ENCODE data around the gene PNPLA2. TPM values are rescaled to one million over a fixed set of nuclear protein-coding genes. Genes with fewer than 3 reads are reported as not detected.

The PNPLA2 gene
- total RNA-seq, 1 donor from 2014 or later = 346 TPM

GRCh38 chr11:862081-862661, 43.5 kb downstream of the PNPLA2 start:
- no peak for DNase-seq
- no peak for ATAC-seq (ENCODE audit: poor library complexity)

DNA sequence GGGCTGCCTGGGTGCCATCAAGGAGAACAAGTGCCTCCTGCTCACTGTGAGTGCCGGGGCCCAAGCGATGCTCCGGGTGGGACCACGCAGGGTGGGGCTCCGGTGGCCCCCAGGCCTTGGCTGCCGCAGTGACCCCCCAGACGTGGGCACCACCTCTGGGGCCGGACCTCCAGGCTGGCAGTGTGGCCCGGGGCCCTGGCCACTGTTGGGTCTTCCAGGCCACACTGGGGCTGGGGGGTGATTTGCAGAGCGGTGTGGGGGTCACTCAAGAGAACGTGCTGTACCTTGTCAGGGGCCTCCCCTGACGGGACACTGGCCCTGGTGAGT, 43.9 kb downstream of the PNPLA2 start:
- no peak for DNase-seq
- intact Hi-C loops (cut with DNase I) = no loop called here

More at GRCh38 chr11:862081-862661, 43.5 kb downstream of the PNPLA2 start:
- intact Hi-C loops (cut with DNase I) = no loop called here

DNA sequence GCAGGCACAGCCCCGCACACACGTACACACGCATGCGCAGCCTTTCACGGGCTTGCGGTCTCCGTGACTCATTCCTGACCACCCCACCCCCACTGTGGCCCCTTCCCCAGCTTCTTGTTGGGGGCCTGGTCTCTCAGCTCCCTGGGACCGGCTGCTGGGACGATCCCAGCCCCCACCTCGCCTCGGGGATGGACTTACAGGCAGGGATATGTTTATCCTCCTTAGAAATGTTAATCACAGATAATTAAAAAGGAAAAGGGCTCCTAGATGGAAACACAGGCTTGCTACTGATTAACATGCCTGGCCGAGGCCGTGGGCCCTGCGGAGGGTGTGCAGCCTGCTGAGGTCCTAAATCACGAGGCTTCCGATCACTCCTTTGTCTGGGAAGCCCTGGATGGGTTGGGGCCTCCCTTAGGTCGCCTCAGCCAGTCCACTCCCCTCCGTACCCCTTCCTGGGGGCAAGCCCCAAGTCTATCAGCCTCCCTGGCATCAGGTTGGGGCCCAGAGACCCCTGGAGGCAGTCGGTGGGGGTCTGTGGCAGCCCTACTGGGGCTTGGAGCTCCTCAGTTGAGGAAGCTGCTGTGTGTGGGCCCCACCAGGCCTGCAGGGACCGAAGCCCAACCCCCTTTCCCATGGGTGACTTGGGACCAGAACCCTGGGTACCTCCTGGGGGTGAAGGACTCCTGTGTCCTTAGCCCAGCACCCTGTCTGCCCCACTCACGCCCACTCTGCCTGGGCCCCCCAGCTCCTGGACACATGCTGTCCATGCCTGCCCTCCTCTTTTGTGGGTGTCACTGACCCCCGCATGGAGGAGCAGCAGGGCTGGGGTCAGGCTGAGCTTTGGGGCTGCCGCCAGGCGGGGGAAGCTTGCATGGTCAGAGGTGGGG, 44.6 kb downstream of the PNPLA2 start:
- intact Hi-C loops (cut with DNase I) = no loop called here
- ATAC-seq (ENCODE audit: poor library complexity) = no peak
- DNase-seq = no peak

More for the DNA sequence above, 43.9 kb downstream of the PNPLA2 start:
- no peak for ATAC-seq (ENCODE audit: poor library complexity)

DNA sequence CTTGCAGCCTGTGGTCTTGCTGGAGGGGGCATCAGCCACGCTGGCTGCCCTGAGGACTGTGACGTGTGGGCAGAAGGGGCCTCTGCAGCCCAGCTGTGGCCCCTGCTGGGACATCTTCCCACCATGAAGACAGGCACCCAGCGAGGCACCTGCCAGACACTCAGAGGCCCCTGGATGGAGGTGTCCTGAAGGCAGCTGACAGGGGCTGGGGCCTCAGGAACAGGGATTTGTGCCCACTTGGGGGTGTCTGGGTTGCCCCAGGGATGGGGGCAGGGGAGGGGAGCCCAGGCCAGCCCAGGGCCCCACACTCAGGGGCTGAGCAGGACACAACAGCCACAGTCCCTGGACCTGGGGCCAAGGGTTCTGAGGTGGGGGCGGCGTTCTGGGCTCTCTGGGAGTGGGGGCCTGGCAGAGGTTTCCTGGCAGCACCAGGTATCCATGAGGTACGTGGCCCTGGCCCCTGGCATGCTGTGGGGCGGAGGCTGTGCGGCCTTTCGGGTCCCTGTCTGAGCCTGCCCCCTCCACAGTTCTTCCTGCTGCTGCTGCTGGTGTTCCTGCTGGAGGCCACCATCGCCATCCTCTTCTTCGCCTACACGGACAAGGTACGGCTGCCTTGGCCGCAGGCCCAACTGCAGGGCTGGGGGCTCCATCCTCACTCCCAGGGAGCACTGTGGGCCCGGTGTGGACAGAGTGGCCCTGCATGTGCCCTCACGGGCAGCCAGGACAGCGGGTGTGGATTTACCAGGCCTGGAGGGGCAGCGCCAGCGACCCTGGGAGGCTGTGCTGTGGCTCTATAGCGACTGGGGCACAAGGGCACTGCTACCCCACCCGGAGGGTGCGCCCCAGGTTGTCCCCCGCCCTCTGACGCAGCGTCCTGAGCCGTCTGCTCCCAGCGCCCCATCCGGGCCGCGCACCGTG, 45.5 kb downstream of the PNPLA2 start:
- intact Hi-C loops (cut with DNase I) = no loop called here
- DNase-seq = no peak
- ATAC-seq (ENCODE audit: poor library complexity) = no peak

GRCh38 chr11:864898-865297, 46.2 kb downstream of the PNPLA2 start:
- ATAC-seq (ENCODE audit: poor library complexity) = no peak
- intact Hi-C loops (cut with DNase I) = no loop called here
- no peak for DNase-seq

- DNase-seq = no peak
- ATAC-seq (ENCODE audit: poor library complexity) = no peak
- intact Hi-C loops (cut with DNase I) = no loop called here
Observed at GRCh38 chr11:865462-866430, 47.0 kb downstream of the PNPLA2 start.

DNA sequence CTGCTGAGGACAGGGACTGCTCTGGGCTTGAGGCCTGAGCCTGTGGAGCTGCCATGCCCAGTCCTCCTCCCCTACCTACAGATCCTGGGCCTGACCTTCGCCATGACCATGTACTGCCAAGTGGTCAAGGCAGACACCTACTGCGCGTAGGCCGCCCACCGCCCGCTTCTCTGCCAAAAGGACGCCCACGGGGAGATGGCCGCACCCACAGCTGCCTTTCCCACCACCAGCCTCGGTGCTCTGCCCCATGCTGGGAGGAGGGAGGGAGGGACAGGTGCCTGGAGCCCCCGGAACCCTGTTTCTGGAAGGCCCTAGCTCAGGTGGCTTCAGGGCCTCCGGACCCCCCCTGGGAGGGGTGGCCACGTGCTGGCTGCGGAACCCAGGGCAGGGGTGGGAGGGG, 47.8 kb downstream of the PNPLA2 start:
- DNase-seq (no peak), ATAC-seq (ENCODE audit: poor library complexity) (no peak)
- intact Hi-C loops (cut with DNase I) = no loop called here

- DNase-seq (no peak), ATAC-seq (ENCODE audit: poor library complexity) (no peak)
- intact Hi-C loops (cut with DNase I) = no loop called here
Observed at GRCh38 chr11:867856-868358, 49.2 kb downstream of the PNPLA2 start.

DNA sequence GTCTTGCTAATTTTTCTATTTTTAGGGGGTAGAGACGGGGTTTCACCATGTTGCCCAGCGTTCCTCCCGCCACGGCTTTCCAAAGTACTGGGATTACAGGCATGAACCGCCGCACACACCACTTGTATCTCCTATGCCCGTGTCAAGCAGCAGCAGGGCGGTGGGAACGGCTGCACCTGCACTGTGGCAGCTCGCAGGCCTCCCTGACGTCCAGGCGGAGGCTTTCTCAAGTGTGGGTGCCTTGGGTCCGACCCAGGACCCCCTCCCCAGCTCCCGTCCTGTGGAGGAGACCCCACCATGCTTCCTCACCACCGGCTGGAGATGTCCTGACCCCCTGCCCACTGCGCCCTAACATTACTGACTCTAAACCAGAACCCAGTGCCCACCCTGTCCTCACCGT, 49.7 kb downstream of the PNPLA2 start:
- DNase-seq (no peak), ATAC-seq (ENCODE audit: poor library complexity) (no peak)
- intact Hi-C loops (cut with DNase I) = no loop called here

GRCh38 chr11:868802-869201, 50.1 kb downstream of the PNPLA2 start:
- no peak for ATAC-seq (ENCODE audit: poor library complexity)
- DNase-seq = no peak
- intact Hi-C loops (cut with DNase I) = no loop called here

DNA sequence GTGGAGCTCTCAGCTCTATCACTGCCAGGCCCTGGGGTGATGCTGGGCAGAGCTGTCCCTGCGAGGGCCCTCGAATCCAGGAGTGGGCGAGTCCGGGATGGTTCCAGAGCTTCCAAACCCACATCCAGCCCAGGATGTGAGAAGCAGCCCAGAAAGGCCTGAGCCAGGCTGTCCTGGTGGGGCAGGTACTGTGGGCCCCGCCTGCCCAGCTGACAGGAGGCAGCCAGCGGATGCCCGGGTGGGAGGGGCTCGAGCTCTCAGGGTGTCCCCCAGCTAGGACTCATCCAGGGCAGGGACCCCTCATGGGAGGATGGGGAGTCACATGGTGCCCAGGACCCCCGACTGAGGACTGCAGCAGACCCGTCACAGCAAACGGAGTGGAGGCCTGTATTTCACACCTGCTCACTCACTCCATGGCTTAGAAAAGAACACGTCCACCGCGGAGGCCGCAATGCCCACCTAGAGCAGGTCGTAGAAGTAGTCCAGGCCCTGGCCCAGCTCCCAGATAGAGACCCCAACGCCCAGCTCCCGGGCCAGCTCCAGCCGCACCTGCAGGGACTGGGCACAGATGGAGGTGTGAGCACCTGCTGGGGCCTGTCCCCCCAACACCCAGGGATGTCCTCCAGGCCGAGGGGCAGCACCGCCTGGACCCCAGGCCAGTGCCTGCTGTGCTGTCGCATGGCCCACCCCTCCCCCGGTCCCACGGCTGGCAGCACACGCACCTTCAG, 50.8 kb downstream of the PNPLA2 start:
- no peak for DNase-seq
- no peak for ATAC-seq (ENCODE audit: poor library complexity)
- intact Hi-C loops (cut with DNase I) = no loop called here

GRCh38 chr11:870127-870413, 51.4 kb downstream of the PNPLA2 start:
- no peak for ATAC-seq (ENCODE audit: poor library complexity)
- intact Hi-C loops (cut with DNase I) = no loop called here
- DNase-seq = no peak

DNA sequence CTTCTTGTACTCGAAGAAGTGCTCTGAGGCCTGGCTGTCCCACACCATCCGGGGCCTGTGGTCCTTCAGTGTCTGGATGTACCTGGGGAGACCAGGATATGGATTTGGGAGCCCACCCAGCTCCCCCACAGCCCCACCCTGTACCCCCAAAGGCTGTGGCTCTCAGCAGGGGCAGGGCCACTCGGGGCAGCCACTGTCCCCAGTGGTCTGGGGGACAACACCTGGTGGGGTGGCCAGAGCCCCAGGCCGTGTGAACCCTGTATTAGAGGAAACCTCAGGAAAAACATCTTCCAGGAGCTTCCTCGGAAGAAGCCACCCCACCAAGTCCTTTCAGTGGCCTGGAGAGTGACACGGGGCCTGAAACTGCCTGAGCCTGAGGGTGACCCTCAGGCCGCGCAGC, 51.7 kb downstream of the PNPLA2 start:
- intact Hi-C loops (cut with DNase I) = no loop called here
- ATAC-seq (ENCODE audit: poor library complexity) = no peak
- DNase-seq = no peak

DNA sequence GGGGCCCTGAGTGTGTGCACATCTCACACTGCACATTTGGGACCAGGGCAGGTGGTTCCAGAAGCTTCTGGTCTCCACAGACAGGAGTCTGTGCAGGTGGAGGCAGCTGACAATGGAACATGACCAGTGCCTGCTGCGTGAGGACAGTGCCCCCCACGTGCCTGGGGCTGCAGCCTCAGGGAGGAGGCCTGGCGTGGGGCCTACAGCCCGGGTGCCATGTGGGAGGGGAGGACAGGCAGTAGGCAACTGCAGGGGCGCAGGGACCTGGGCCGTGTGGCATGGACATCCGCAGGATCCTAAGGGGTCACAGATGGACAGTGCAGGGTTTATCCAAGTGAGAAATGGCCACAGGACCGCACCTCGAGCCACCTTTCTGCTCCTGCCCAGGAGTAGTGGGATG, 52.8 kb downstream of the PNPLA2 start:
- intact Hi-C loops (cut with DNase I) = no loop called here
- DNase-seq = no peak
- no peak for ATAC-seq (ENCODE audit: poor library complexity)

- DNase-seq (no peak), ATAC-seq (ENCODE audit: poor library complexity) (no peak)
- intact Hi-C loops (cut with DNase I) = no loop called here
Observed at GRCh38 chr11:872799-873198, 54.1 kb downstream of the PNPLA2 start.

DNA sequence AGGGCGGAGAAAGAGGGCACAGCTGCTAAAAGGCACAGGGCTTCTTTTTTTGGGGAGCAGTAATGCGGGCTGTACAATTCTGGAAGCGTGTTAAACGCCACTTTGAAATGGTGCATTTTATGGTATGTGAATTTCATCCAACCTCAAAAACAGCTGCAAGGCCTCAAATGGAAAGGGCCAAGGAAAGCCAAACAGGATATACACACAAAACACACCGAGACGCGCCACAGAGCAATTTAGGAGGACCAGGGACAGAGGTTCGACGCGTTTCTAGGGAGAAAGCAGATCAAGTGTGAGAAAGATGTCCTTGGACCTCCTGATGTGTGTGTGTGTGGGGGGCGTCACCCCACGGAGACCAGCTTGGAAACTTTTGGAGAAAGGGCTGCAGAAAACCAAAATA, 55.0 kb downstream of the PNPLA2 start:
- ATAC-seq (ENCODE audit: poor library complexity) (no peak), DNase-seq (no peak)
- intact Hi-C loops (cut with DNase I) = no loop called here
